Thymus (tissue), 14 donors: ENCODE measurements around the gene FAM114A1. TPM values are rescaled to one million over a fixed set of nuclear protein-coding genes. Genes with fewer than 3 reads are reported as not detected.

Experiments
- DNase-seq, 9 donors: peaks; one replicate each; pipeline ENCODE4 v3.0.0-alpha.2; 2013; ENCODE audit warnings: low spot score in 9 of 9, low read depth in 6 of 9, missing footprints in 1 of 9
- H3K27ac ChIP-seq, 2 donors: one replicate each; pipeline ENCODE4 v1.5.1; 2013; ENCODE audit warnings: control low read depth in 1 of 2, low read depth in 1 of 2, low read length in 1 of 2, mild to moderate bottlenecking in 1 of 2, moderate library complexity in 1 of 2
- H3K27me3 ChIP-seq, 2 donors: one replicate each; pipeline ENCODE4 v1.5.1; 2013; ENCODE audit warnings: low read length in 1 of 2; ENCODE audit not compliant: control insufficient read depth in 2 of 2, insufficient read depth in 1 of 2
- H3K36me3 ChIP-seq, 2 donors: one replicate each; pipeline ENCODE4 v1.5.1; 2013; ENCODE audit warnings: low read length in 1 of 2, mild to moderate bottlenecking in 1 of 2, moderate library complexity in 1 of 2; ENCODE audit not compliant: control insufficient read depth in 2 of 2, insufficient read depth in 2 of 2
- H3K4me1 ChIP-seq, 2 donors: one replicate each; pipeline ENCODE4 v1.5.1; 2013; ENCODE audit warnings: low read length in 2 of 2; ENCODE audit not compliant: control insufficient read depth in 2 of 2, insufficient read depth in 2 of 2
- H3K4me3 ChIP-seq, 2 donors: one replicate each; pipeline ENCODE4 v1.5.1; 2013; ENCODE audit warnings: low read length in 2 of 2, control low read depth in 1 of 2, mild to moderate bottlenecking in 1 of 2
- H3K9me3 ChIP-seq, 2 donors: one replicate each; pipeline ENCODE4 v1.5.1; 2013; ENCODE audit warnings: low read length in 1 of 2, mild to moderate bottlenecking in 1 of 2; ENCODE audit not compliant: control insufficient read depth in 2 of 2, insufficient read depth in 1 of 2
- WGBS: extraction: QIAGEN DNeasy Blood & Tissue Kit; methylation state at CpG from one replicate; pipeline ENCODE4 v1.1.7; 2013; 5-methylcytosine and 5-hydroxymethylcytosine counted together
- long read RNA-seq, 10 donors: transcript quantifications; one replicate each; lab custom pipeline, GENCODE V29; 2026
- polyA plus RNA-seq: library from polyadenylated mRNA; stranded (reverse); fragments of 200-250 nt; gene quantifications from one replicate; pipeline ENCODE4 v1.2.3, GENCODE V29; 2013
- total RNA-seq: library from RNA; stranded (reverse); fragments of 120-200 nt; gene quantifications from one replicate; pipeline ENCODE4 v1.2.4, GENCODE V29; 2013
- donor health status: healthy.

Gene FAM114A1
- total RNA-seq (5.9 TPM), polyA plus RNA-seq (7.3 TPM)
- long read RNA-seq, donor 1 = 0 reads
- long read RNA-seq, donor 2 = 0 reads
- long read RNA-seq, donor 3 = 0 reads
- long read RNA-seq, donor 4 = 0 reads
- long read RNA-seq, donor 5, partial matches to known transcripts = 0 of 1 reads
- long read RNA-seq, donor 5, other reads (novel, unspliced or antisense) = 0 of 1 reads
- long read RNA-seq, donor 6, full-length matches to known transcripts = 2 of 2 reads
- long read RNA-seq, donor 6, partial matches to known transcripts = 0 of 2 reads
- long read RNA-seq, donor 6, other reads (novel, unspliced or antisense) = 0 of 2 reads
- long read RNA-seq, donor 7 = 0 reads
- long read RNA-seq, donor 8 = 0 reads
- long read RNA-seq, donor 9, partial matches to known transcripts = 0 of 1 reads
- long read RNA-seq, donor 9, other reads (novel, unspliced or antisense) = 0 of 1 reads
- long read RNA-seq, donor 10, partial matches to known transcripts = 0 of 1 reads
- long read RNA-seq, donor 10, other reads (novel, unspliced or antisense) = 0 of 1 reads

DNA sequence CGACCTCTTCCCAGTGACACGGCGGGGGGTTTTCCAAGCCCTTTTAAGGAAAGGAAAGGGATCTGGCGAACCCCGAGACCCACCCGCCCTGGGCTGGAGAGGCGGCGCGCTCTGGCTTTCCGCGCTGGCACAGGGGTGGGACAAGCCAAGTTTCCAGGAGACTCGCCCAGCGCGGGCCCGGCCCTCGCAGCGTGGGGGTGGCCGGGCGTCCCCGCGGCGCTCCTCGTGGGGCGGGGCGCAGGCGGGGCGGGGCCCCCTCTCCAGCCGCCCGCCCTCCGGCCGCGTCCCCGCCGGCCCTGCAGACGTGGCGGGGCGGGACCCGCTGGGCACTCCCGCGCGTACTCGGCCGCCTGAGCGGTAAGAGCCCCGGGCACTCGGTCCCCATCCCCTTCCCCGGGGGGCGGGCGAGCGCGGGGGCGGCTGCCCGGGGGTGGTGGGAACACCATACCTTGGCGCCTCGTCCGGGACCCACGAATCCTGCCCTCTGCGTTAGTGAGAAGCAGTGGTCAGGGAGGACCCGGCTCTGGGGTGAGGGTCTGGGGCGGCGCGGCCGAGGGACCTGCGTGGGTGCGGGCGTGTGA, at the start of gene FAM114A1:
TSS of gene FAM114A1 (plus strand) at position 329 of the 581 bp plus-strand sequence. CDS start 10,273 bp downstream, outside the sequence.
- Histone ChIP-seq H3K27ac (peak within 1 kb of the TSS; percentile 51 to 52), H3K4me3 (peak within 1 kb of the TSS; percentile 42 to 49), H3K36me3 (no peaks in the 10 kb centered on the region), H3K4me1 (peaks cover 0 to 4% of the 10 kb centered on the region in 2 donors), H3K27me3 (peaks cover 4 to 16% of the 10 kb centered on the region in 2 donors), H3K9me3 (no peaks in the 10 kb centered on the region)
- DNase-seq = no peak
- 6% methylated on average over 66 of the region's 66 CpGs for WGBS

DNA sequence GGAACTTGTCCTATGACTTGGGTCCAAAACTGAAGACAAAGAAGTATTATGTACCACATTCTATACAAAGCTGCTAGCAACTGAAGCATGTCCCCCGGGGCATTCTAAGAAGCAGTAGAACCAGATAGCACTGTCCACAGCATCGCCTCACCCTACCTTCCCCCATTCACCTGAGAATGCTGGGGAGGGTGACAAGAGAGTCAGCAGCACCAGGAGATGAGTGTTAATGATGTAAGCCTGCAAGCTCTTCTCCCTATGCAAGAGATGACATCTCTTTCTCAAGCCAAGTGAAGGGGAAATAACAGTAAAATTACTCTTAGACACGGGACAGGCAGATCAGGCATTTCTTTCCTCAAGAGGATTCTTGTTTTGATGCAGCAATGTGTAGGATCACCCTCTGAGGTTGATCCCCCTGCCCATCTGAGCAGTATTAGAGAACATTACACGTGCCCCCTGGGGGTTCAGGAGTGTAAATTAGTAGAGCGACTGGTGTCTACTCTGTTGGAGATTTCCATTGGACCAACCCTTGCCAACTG, 49.1 kb upstream of the FAM114A1 start:
- Histone ChIP-seq H3K4me1 (peaks cover 0 to 3% of the 10 kb centered on the region in 2 donors), H3K4me3 (no peak overlapping the region), H3K36me3 (no peaks in the 10 kb centered on the region), H3K27me3 (no peaks in the 10 kb centered on the region), H3K27ac (peak overlapping the region in 1 of 2 donors; percentile 10), H3K9me3 (peaks cover 0 to 10% of the 10 kb centered on the region in 2 donors)
- DNase-seq = no peak
- 95% methylated on average over 5 of the region's 5 CpGs for WGBS

DNA sequence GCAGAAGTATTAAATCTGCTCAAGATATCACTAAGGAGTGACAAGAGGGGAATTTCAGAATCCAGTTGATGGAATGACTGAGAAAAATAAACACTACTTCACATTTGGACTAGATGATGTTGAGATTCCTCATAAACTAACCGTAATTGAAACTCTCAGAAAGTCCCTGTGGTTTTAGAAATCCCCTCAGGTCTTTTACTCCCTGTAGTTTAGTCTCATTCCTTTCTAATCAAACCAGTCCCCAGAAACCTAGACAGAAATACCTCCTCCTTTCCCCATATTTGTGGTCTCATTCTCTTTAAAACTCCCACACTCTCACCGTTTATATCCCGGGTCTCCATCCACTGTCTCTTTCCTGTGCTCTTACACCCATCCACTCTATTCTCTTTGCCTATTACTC, 48.0 kb upstream of the FAM114A1 start:
- Histone ChIP-seq H3K36me3 (no peaks in the 10 kb centered on the region), H3K27ac (peak overlapping the region in 1 of 2 donors; percentile 45), H3K9me3 (peaks cover 0 to 10% of the 10 kb centered on the region in 2 donors), H3K4me1 (peaks cover 0 to 3% of the 10 kb centered on the region in 2 donors), H3K4me3 (no peak overlapping the region), H3K27me3 (no peaks in the 10 kb centered on the region)
- 91% methylated on average over 3 of the region's 3 CpGs for WGBS
- peak in 1 of 9 donors; percentile 16 for DNase-seq

DNA sequence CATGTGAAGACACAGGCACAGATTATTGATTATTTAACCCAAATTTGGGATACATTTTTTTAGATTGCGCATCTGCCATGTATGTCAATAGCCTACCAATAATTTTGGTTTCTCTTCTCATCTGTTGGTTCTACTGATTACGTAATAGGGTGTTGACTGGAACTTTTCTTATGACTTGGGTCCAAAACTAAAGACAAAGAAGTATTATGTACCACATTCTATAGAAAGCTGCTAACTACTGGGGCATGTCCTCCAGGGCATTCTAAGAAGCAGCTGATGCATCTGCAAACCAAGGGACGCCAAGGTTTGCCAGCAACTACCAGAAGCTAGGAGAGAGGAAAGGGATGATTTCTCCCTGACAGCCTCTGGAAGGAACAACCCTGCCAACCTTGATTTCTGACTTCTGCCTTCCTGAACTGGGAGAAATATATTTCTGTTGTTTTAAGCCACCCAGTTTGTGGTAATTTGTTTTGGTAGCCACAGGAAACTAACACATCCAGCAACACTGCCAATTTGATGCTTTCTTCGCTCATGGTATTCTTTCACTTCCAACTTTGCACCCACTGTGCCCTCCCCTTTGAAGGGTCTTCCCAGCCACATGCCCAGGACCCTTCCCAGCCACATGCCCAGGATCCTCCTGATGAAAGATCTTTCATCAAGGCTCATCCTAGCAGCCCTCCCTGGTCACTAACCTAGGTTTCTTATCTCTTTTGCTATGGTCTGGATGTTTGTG, 47.1 kb upstream of the FAM114A1 start:
- peaks cover 0 to 5% of the 10 kb centered on the region in 2 donors for H3K9me3 ChIP-seq
- H3K27me3 ChIP-seq = no peaks in the 10 kb centered on the region
- WGBS = 96% methylated on average over 4 of the region's 4 CpGs
- H3K4me1 ChIP-seq = peaks cover 0 to under 1% of the 10 kb centered on the region in 2 donors
- H3K27ac ChIP-seq = peak overlapping the region in 1 of 2 donors; percentile 31
- no peak overlapping the region for H3K4me3 ChIP-seq
- H3K36me3 ChIP-seq = no peaks in the 10 kb centered on the region
- DNase-seq = no peak

DNA sequence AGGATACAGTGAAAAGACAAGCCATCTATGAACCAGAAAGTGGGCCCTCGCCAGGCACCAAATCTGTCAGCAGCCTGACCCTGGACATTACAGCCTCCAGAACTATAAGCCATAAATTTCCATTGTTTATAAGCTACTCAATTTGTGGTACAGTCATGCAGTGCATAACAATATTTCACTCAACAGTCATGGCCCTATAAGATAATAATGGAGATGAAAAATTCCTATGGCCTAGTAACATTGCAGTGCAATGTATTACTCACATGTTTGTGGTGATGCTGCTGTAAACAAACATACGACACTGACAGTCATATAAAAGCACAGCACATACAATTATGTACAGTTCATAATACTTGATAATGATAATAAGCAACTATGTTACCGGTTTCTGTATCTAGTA, 45.9 kb upstream of the FAM114A1 start:
- no peak for DNase-seq
- Histone ChIP-seq H3K4me3 (no peak overlapping the region), H3K4me1 (no peaks in the 10 kb centered on the region), H3K27ac (no peak overlapping the region), H3K27me3 (no peaks in the 10 kb centered on the region), H3K36me3 (no peaks in the 10 kb centered on the region), H3K9me3 (peaks cover 0 to 5% of the 10 kb centered on the region in 2 donors)
- 97% methylated on average over 3 of the region's 3 CpGs for WGBS

DNA sequence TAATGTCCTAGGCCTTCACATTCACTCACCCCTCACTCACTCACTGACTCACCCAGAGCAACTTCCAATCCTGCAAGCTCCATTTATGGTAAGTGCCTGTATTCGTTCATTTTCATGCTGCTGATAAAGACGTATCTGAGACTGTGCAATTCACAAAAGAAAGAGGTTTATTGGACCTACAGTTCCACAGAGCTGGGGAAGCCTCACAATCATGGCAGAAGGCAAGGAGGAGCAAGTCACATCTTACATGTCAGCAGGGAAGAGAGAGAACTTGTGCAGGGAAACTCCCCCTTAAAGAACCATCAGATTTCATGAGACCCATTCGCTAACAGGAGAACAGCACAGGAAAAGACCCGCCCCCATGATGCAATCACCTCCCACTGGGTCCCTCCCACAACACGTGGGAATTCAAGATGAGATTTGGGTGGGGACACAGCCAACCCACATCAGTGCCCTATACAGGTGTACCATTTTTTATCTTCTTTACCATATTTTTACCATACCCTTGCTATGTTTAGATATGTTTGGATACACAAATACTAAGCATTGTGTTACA, 44.8 kb upstream of the FAM114A1 start:
- H3K27me3 ChIP-seq = no peaks in the 10 kb centered on the region
- H3K9me3 ChIP-seq = peaks cover 0 to 5% of the 10 kb centered on the region in 2 donors
- H3K4me3 ChIP-seq = no peak overlapping the region
- no peaks in the 10 kb centered on the region for H3K4me1 ChIP-seq
- DNase-seq = no peak
- H3K27ac ChIP-seq = no peak overlapping the region
- WGBS = 97% methylated on average over 5 of the region's 5 CpGs
- H3K36me3 ChIP-seq = no peaks in the 10 kb centered on the region

DNA sequence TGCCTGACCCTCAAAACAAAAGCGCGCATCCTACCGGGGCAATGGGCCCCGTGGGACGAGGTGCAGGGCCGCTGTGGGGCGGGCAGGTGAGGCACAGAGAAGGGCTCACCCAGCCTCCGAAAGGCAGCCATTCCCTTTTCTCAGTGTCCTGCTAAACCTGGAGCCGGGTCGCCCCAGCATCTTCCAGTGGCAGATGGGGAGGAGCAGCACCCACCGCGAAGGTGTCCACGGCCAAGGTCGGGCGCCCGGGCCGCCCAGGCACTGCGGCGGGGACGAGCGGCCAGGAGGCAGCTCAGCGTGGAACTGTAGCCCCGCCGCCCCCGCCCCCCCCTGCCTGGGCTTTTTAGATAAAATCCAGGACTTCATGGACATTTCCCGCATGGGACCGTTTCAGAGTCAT, 43.8 kb upstream of the FAM114A1 start:
- H3K27me3 ChIP-seq = no peaks in the 10 kb centered on the region
- H3K27ac ChIP-seq = no peak overlapping the region
- H3K4me3 ChIP-seq = no peak overlapping the region
- H3K4me1 ChIP-seq = no peaks in the 10 kb centered on the region
- no peaks in the 10 kb centered on the region for H3K36me3 ChIP-seq
- DNase-seq = no peak
- peaks cover 0 to 5% of the 10 kb centered on the region in 2 donors for H3K9me3 ChIP-seq
- WGBS = over 99% methylated on average over 27 of the region's 27 CpGs

DNA sequence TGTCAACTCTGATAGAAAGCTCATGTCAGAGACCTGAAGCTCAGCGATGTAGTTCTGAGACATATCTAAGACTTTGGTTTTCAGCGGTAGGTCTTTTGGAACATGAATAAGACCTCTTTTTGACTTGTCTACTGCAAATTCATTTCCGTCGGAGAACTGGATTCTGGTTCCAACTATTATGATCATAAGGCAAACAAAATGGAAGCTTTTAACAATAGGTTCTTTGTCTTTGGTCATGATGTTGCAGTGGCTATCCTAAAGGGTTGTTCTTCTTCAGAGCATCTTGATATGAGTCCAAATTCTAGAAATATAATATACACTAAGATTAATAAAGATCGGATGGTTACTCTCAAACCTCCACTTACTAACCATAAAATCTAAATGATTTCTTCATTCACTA, 38.4 kb upstream of the FAM114A1 start:
- Histone ChIP-seq H3K4me3 (no peak overlapping the region), H3K4me1 (no peaks in the 10 kb centered on the region), H3K9me3 (peaks cover 0 to 3% of the 10 kb centered on the region in 2 donors), H3K27me3 (no peaks in the 10 kb centered on the region), H3K27ac (no peak overlapping the region), H3K36me3 (no peaks in the 10 kb centered on the region)
- no peak for DNase-seq
- WGBS = 99% methylated on average over 5 of the region's 5 CpGs
